Esophagus (tissue), 2 donors: ENCODE data around the gene ACSM6. TPM values are rescaled to one million over a fixed set of nuclear protein-coding genes. Genes with fewer than 3 reads are reported as not detected.

ENCODE experiments used
- H3K27ac ChIP-seq, 2 donors: one replicate each; pipeline ENCODE4 v1.5.1; 2013; ENCODE audit warnings: low read depth in 2 of 2, mild to moderate bottlenecking in 2 of 2, inconsistent platforms in 1 of 2, low read length in 1 of 2, moderate library complexity in 1 of 2
- H3K27me3 ChIP-seq, 2 donors: one replicate each; pipeline ENCODE4 v1.6.1; 2013; ENCODE audit warnings: low read length in 2 of 2, control low read depth in 1 of 2, mild to moderate bottlenecking in 1 of 2; ENCODE audit not compliant: insufficient read depth in 2 of 2, control insufficient read depth in 1 of 2
- H3K36me3 ChIP-seq, 2 donors: one replicate each; pipeline ENCODE4 v1.6.1; 2013; ENCODE audit warnings: low read length in 1 of 2; ENCODE audit not compliant: control insufficient read depth in 2 of 2, insufficient read depth in 2 of 2
- H3K4me1 ChIP-seq, 2 donors: one replicate each; pipeline ENCODE4 v1.6.1; 2013; ENCODE audit warnings: low read length in 1 of 2; ENCODE audit not compliant: control insufficient read depth in 2 of 2, insufficient read depth in 2 of 2
- H3K4me3 ChIP-seq, 2 donors: one replicate each; pipeline ENCODE4 v1.5.1; 2013; ENCODE audit warnings: low read length in 2 of 2, mild to moderate bottlenecking in 2 of 2, low read depth in 1 of 2, moderate library complexity in 1 of 2
- H3K9me3 ChIP-seq, 2 donors: one replicate each; pipeline ENCODE4 v1.6.1; 2013; ENCODE audit warnings: mild to moderate bottlenecking in 2 of 2, low read depth in 1 of 2, low read length in 1 of 2, moderate library complexity in 1 of 2; ENCODE audit not compliant: control insufficient read depth in 2 of 2, insufficient read depth in 1 of 2
- WGBS, 2 donors: extraction: QIAGEN DNeasy Blood & Tissue Kit; methylation state at CpG; one replicate each; pipeline ENCODE4 v1.1.7; 2013; 5-methylcytosine and 5-hydroxymethylcytosine counted together
- polyA plus RNA-seq, 2 donors: library from polyadenylated mRNA; stranded (reverse); fragments of 200-250 nt; gene quantifications; one replicate each; pipeline ENCODE4 v1.2.3, GENCODE V29; 2013
- donor health status: healthy with polysubstance abuse.
- donor health status: Bipolar disorder and iron deficiency.

The ACSM6 gene, protein sequence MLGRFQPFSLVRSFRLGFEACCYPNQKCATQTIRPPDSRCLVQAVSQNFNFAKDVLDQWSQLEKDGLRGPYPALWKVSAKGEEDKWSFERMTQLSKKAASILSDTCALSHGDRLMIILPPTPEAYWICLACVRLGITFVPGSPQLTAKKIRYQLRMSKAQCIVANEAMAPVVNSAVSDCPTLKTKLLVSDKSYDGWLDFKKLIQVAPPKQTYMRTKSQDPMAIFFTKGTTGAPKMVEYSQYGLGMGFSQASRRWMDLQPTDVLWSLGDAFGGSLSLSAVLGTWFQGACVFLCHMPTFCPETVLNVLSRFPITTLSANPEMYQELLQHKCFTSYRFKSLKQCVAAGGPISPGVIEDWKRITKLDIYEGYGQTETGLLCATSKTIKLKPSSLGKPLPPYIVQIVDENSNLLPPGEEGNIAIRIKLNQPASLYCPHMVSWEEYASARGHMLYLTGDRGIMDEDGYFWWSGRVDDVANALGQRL
- not detected for polyA plus RNA-seq

DNA sequence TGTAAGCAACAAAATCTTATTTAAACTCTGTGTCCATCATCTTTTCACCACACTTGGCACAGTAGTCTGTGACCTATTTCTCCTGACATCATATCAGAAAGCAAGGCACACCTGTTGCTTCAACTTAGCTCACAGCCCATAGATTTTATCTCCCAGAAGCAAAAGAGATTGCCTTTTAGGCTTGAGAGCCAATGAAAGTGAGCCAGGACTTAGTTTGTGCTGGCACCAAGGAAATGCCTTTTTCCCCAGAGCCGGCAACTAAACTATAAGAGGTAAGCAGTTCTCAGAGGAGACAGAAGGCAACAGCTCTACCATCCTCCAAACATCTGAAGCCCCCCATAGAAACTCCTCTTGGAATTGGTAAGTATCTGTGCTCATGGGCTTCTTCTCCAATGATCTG lies at the start of gene ACSM6:
ACSM6 (plus strand) TSS at position 295 of the 400 bp plus-strand sequence. CDS start 248 bp downstream, outside the sequence.
- whole genome bisulfite sequencing, 2 donors: 70 to 77% methylated on average over 1 of the region's 1 CpG
- H3K4me1 ChIP-seq: no peaks in the 10 kb centered on the region
- no peak within 1 kb of the TSS for H3K27ac ChIP-seq
- H3K4me3 ChIP-seq: no peak within 1 kb of the TSS
- H3K27me3 ChIP-seq: no peaks in the 10 kb centered on the region
- H3K36me3 ChIP-seq: no peaks in the 10 kb centered on the region
- no peaks in the 10 kb centered on the region for H3K9me3 ChIP-seq

DNA sequence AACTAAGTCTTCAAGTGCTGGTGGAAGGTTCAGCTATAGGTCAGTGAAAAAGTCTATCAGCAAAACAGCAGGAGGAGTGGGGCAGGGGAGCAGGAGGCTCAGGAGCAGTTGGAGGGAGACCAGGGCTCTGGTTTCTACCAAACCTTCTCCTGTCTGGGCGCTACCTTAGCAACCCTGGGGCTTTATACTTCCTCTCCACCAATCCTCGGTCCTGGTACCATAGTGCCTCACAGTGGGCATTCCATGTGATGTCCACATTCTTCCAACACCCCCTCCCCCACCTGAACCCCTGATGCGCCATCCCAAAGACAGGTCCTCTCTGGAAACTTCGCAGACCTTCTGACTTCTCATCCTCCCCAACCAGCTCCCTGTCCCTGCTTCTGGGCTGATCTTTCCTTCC lies 25.3 kb upstream of the ACSM6 start:
- Histone ChIP-seq H3K27me3 (no peaks in the 10 kb centered on the region), H3K27ac (no peak overlapping the region), H3K4me1 (peaks cover 0 to 4% of the 10 kb centered on the region in 2 donors), H3K9me3 (no peaks in the 10 kb centered on the region), H3K4me3 (no peak overlapping the region), H3K36me3 (no peaks in the 10 kb centered on the region)
- 89 to 93% methylated on average over 4 of the region's 4 CpGs for WGBS, 2 donors

DNA sequence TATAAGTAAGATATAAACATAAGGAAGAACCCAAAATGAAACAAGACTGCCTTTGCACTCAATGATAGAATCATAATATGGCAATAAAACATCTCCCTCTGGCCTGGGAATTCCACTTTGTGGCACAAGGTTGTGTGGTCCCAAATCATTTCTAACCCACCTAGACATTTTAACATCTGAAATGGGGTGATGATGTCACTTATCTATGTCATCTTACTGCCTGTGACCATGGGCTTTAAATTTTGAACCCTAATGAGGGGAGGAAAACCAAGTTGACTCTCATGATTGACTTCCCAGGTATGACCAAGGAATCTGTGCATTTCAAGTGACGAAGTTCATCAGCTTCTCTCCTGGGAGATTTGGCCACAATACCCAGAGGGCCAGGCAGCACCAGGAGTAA lies 24.5 kb upstream of the ACSM6 start:
- 89 to 91% methylated on average over 1 of the region's 1 CpG for WGBS, 2 donors
- H3K27me3 ChIP-seq: no peaks in the 10 kb centered on the region
- H3K4me1 ChIP-seq: peaks cover 0 to 4% of the 10 kb centered on the region in 2 donors
- no peaks in the 10 kb centered on the region for H3K36me3 ChIP-seq
- no peak overlapping the region for H3K27ac ChIP-seq
- H3K9me3 ChIP-seq: no peaks in the 10 kb centered on the region
- no peak overlapping the region for H3K4me3 ChIP-seq

DNA sequence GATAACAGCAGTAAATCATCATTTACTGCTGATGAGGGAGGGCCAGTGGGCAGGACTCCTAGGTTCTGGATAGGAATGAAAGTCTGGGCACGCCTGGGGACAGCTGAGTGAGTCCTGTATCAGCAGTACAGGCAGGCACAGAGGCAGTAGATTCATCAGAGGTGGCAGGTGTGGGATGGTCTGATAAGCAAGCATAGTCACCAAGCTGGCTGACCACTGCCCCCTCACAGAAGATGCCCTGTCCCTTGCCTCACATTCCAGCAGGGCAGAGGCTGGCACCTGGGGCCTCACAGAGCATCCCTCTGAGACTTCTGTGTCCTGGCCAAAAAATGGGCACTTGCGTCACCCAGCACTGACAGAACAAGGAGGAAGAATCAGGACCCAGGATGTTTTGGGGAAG lies 23.2 kb upstream of the ACSM6 start:
- Histone ChIP-seq H3K4me3 (no peak overlapping the region), H3K4me1 (peaks cover 0 to 4% of the 10 kb centered on the region in 2 donors), H3K9me3 (no peaks in the 10 kb centered on the region), H3K27ac (no peak overlapping the region), H3K27me3 (no peaks in the 10 kb centered on the region), H3K36me3 (no peaks in the 10 kb centered on the region)
- 76 to 80% methylated on average over 2 of the region's 2 CpGs for WGBS, 2 donors

DNA sequence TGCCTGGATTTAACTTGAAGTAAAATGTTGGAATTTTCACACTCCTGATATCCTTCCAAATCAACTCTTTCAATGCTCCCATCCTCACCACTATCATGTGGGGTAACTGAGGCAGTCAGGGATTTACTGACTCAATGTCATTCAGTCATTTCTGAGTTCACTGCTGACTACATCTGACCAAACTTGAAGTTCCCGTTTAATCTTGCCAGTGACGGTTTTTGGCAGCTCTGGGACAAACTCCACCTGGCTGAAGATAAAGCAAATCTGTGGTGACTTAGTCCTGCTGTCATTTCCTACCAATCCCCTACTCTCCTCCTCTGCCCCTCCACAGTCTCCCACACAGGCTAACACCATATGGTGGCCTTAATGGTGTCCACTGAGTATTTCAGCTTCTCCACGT lies 22.7 kb upstream of the ACSM6 start:
- Histone ChIP-seq H3K9me3 (no peaks in the 10 kb centered on the region), H3K36me3 (no peaks in the 10 kb centered on the region), H3K27ac (no peak overlapping the region), H3K4me1 (peaks cover 0 to 4% of the 10 kb centered on the region in 2 donors), H3K4me3 (no peak overlapping the region), H3K27me3 (no peaks in the 10 kb centered on the region)
- WGBS, 2 donors: 44 to 45% methylated on average over 3 of the region's 3 CpGs

DNA sequence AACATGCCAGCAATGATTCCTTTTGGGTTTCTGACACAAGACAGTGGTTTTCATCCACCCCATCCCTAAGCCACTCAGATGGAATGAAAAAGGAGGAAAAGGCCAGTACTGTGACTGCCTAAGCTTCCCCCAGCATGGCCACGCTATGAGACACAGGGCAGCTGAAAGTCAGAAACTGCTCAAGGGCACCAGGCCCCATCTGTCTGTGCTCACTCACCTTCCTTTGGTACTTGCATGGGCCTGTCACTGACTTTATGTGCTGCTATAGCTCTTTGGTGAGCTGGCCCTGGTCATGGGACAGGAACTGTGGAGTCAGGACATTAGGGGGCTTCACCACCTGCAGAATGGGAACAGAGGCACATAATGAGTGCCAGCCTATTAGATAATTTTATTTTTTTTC lies 21.2 kb upstream of the ACSM6 start:
- no peaks in the 10 kb centered on the region for H3K9me3 ChIP-seq
- no peak overlapping the region for H3K27ac ChIP-seq
- no peaks in the 10 kb centered on the region for H3K27me3 ChIP-seq
- peaks cover 0 to 4% of the 10 kb centered on the region in 2 donors for H3K4me1 ChIP-seq
- WGBS, 2 donors: 58 to 74% methylated on average over 1 of the region's 1 CpG
- H3K4me3 ChIP-seq: no peak overlapping the region
- no peaks in the 10 kb centered on the region for H3K36me3 ChIP-seq

DNA sequence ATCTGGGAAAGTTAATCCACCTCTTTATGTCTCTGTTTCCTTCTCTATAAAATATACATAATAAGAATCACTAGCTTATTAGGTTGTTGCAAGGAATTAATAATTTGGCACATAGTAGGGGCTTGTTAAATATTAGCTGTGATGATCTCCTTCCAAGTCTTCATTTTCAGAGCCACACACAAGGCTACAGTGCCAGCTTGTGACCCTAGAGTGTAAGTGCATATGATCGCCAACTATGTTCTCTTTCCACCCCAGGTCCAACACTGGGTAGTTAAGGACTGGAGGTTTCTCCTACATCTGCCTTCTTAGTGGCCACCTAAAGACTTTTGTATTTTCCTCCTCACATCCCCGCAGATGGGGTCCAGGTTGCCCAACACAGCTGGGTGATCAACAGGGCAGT lies 17.9 kb upstream of the ACSM6 start:
- no peak overlapping the region for H3K27ac ChIP-seq
- H3K4me3 ChIP-seq: no peak overlapping the region
- H3K27me3 ChIP-seq: no peaks in the 10 kb centered on the region
- 97 to 98% methylated on average over 2 of the region's 2 CpGs for WGBS, 2 donors
- no peaks in the 10 kb centered on the region for H3K9me3 ChIP-seq
- peaks cover 0 to 4% of the 10 kb centered on the region in 2 donors for H3K4me1 ChIP-seq
- H3K36me3 ChIP-seq: no peaks in the 10 kb centered on the region

DNA sequence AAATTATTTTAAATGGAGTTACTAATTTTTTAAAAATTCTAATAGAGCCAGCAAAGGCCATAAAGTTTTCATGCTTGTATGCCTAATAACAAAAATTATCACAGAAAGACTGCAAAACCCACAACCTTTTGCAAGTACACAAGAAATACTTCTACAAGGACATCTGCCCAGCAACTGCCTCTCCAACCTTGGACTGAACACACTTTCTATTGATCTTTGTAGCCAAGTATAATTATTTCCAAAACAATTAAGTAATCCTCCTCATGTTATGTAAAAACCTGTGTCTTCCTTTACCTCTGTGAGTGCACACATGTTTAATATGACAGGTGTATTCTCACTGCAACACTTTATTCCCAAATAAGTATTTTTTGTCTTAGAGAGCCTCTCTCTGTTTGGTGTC lies 16.6 kb upstream of the ACSM6 start:
- H3K4me1 ChIP-seq: no peaks in the 10 kb centered on the region

DNA sequence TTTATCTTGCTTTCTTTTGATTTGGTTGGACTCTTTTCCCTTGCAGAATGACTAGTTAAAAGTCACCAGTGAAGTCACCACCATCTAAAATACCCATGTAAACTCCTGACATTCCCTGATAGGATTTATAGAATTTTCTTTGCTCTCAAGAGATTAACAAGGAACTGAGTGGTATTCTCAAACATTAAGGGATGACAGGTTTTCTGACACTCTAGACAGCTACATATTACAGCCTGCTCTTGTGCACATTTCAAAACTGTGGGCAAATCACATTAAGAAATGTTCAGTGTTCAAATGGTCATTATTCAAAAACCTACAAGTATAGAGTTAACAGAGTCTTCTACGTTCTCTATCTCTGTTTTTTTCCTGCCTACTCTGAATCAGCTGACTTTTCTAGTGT lies 15.8 kb upstream of the ACSM6 start:
- no peaks in the 10 kb centered on the region for H3K9me3 ChIP-seq
- H3K36me3 ChIP-seq: no peaks in the 10 kb centered on the region
- H3K4me1 ChIP-seq: no peaks in the 10 kb centered on the region
- H3K4me3 ChIP-seq: no peak overlapping the region
- no peaks in the 10 kb centered on the region for H3K27me3 ChIP-seq
- H3K27ac ChIP-seq: no peak overlapping the region
- 44 to 57% methylated on average over 1 of the region's 1 CpG for WGBS, 2 donors

More for the DNA sequence above, 16.6 kb upstream of the ACSM6 start:
- Histone ChIP-seq H3K36me3 (no peaks in the 10 kb centered on the region), H3K27me3 (no peaks in the 10 kb centered on the region), H3K27ac (no peak overlapping the region), H3K4me3 (no peak overlapping the region), H3K9me3 (no peaks in the 10 kb centered on the region)

DNA sequence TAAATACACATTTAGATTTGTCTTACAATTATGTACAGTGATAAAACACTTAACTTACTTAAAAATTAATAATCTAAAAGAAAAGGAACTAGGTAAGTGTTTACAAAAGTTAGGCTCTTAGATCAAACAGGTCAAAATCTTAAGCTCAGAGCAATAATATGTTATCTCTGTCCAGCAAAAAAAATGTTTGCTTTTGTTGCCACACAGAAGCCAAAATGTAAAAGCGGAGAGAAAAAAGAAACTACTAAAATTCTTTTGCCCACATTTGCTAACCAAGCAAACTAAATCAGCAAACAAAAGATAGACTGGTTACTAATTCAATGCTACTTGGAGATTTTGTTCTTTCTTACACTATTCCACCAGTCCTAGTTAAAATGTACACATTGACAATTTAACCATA lies 15.2 kb upstream of the ACSM6 start:
- Histone ChIP-seq H3K36me3 (no peaks in the 10 kb centered on the region), H3K4me3 (no peak overlapping the region), H3K27ac (no peak overlapping the region), H3K27me3 (no peaks in the 10 kb centered on the region), H3K4me1 (no peaks in the 10 kb centered on the region), H3K9me3 (no peaks in the 10 kb centered on the region)
- WGBS, 2 donors: 86 to 93% methylated on average over 1 of the region's 1 CpG
